Erythroblast (primary cell): ENCODE measurements around the gene TMEM135.

Source experiments
- GATA1 ChIP-seq: IDR thresholded peaks from 2 replicates; pipeline ENCODE4 v1.6.1; 2011; ENCODE audit warnings: low read depth, mild to moderate bottlenecking, control low read depth, low read length, moderate library complexity
- POLR2A ChIP-seq: IDR thresholded peaks from 2 replicates; pipeline ENCODE4 v1.6.1; 2011; ENCODE audit warnings: mild to moderate bottlenecking, low read length

- TF ChIP-seq POLR2A (no peak), GATA1 (no peak)
These were observed 228.2 kb downstream of the TMEM135 start for GRCh38 chr11:87265979-87266378.
